IPS DF 4.7 (cell line): ENCODE data around the gene FBXL7.

Experiments used
- DNase-seq: peaks from one replicate; pipeline ENCODE4 v3.0.0-alpha.2; 2013; ENCODE audit warnings: low spot score; ENCODE audit errors: extremely low read depth

The FBXL7 gene

DNA sequence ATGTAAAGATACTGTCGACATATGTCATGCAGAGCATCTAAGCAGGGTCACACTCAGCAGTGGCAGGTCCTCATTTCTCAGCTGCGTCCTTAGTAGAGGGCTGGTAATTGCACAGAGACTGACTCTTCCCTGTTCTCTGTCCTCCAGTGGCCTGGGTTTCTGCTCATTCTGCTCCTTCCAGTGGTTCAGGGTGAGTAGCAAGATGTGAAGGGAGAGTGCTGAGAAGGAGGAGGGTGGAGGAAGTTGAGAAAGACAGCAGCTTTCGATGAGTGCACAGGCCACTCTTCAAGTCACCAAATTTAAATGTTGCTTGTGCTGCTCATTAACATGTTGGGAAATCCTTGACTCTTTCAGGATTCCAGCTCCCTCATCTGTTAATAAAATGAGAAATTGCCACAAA, 203.9 kb downstream of the FBXL7 start:
- DNase-seq = no peak

DNA sequence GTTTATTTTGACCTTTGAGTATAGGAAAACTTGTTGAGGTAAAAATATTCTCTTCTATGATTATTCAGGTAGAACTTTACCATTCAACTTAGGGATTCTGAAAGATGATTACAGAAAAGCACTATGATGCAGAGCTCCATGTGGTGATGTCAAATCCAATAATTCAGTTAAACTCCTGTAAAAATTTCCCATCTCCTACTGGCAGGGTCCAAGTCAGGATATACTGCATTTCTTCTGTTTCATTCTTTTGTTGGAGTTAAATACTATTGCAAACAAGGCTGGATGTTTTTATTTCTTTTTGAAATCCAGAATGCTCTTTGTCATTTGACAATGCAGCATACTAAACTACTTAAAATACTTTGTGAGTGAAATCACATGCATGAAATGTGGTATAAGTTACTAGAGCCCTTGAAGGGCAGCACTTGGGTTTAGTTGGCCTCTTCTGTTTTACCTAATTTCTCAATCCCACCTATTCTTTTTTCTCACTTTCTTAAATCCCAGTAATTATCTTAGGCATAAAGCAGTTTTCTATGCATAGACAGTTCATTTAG, 204.5 kb downstream of the FBXL7 start:
- no peak for DNase-seq

DNA sequence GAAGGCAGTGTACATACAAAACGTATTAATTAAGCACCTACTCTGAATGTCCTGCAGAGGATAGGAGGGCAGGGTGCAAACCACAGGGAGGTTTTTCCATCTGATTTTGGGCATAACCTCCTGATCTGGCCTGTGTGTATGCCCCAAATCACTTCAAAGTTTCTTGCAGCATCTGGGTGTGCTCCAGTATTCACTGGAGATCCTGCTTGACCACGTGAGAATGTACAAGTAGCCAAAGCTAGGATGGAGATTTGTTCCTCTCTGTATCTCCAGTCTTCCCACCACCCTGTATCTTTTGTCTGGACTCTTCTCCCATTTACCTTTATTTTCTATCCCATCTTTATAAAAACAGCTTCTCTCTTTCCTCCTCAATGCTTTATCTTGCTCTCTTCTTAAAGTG, 207.7 kb downstream of the FBXL7 start:
- no peak for DNase-seq

DNA sequence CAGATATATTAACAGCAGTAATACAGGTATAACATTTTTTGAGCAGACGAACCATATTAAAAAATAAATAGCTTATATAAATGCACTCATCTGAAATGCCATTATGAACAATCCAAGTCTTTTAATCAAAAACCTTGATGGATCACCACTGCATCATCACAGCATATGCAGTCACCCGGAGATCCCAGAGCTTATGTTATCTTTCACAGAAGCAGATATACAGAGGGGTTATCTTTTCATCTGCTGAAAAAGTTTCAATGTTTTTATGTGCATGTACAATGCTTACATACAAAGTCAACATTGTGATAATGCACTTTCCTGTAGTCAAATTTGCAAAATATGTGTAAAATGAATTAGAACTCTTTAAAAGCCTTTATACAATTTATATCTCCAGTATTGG, 211.9 kb downstream of the FBXL7 start:
- DNase-seq = no peak

DNA sequence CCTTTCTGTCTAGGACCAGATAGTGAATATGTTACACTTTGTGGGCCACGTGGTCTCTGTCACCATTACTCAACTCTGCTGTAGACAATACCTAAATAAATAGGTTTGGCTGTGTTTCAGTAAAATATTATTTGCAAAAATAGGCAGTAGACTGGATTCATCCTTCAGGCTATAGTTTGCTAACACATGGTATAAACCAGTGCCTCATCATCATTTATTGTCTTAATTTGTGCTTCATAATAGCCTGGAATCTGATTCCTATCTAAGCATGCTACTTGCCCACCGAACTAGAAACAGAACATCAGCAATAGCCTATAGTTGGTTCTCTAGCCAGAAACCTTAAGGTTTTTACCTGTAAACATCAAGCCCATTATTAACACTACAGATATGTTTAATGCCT, 215.6 kb downstream of the FBXL7 start:
- no peak for DNase-seq

DNA sequence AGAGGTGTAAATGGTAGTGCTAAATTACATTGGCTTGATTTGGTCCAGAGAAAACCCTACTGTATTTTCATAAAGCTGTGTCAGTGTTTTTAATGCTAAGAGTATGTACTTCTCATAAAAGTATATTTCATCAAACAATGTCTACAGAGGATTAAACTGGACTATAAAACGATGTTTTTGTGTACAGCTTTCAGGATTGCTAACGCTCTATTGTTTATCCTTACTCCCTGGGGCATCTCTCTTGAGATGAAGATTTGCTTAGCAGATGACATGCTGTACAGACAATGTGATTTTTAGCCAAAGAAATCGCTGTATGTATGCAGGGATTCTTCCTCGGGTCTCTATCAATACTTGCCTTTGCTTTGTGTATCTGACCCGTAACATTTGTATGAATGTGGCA, 216.0 kb downstream of the FBXL7 start:
- DNase-seq = no peak

DNA sequence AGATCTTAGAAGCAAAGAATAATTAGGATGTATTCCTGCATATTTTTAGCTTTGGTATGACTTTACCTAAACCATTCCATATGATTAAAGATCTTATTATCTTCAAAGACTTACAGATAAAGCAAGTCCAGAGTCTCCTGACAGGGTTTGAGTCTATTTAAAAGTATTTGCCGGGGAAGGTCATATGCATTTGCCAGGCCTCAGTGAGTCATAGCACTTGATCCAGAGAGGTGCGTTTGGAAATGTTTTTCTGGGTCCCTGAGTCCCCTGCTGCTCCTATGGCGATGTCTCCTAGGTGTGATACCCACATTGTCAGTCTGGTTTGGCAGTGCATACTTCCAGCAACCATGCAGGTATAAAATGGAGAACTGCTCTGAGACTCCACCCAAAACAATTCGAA, 217.0 kb downstream of the FBXL7 start:
- no peak for DNase-seq

DNA sequence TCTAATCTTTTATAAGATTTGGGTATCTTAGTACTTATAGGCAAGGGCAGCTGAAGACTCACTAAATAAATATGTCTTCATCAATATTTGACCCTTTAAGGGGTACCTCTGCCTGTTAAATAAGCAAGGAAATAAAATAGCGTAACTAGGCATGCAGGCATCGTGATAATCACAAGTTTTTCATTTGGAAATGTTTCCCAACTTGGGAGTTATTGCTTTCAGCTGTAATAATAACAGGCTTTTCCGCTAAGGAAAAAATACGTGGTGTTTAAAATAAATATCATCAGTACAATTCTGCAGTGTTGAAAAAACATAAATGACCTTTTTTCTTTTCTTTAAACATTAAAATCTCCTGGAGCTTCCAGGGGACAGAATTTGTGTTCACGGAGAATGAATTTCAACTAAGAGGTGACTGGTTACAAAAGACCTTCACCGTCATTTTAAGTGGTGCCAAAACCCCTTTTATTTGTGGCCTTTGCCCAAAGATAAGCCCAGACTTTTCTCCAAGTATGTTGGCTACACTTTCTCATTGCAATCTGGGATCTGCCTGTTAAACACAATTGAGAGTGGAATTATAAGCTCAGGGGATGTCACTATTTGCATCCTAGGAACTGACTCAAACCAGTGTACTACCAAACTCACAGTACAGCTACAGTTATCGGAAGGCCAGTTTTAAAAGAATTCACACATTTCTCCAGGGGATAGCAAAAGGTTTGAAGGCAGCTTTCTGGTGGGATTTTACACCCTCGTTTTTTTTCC, 218.6 kb downstream of the FBXL7 start:
- DNase-seq = no peak

DNA sequence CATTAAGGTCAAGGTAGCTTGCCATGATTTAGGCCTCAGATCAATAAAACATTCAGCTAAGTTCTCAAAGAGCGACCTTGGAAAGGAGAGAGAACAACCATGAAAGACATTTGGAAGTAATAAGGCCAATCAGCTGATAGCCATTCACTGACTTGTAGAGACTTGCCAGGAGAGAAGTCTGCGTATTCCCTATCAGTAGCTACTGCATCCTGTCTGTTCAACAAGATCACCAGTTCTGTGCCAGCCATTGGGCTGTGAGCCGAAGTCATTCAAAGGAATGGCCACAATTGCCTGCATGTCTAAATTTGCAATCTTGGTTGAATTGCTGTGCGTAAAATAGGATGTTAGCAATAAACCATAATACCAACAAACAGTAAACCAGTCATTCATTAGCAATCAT, 219.8 kb downstream of the FBXL7 start:
- no peak for DNase-seq

DNA sequence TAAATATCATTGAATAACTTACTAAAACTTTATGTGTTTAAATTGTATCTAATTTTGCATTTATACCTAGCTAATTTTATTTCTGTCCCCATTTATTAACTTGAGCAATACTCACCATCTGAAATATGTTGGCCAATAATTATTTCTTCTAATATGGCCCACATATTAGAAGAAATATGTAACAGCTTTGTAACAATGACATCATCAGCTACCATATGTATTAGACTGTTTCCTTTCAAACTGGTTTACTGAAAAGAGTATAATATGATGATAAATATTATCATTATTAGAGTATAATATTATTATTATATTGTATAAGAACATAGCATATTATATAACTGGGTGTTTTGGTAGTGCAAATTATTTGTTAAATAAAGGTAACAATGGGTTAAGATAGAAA, 220.5 kb downstream of the FBXL7 start:
- no peak for DNase-seq

DNA sequence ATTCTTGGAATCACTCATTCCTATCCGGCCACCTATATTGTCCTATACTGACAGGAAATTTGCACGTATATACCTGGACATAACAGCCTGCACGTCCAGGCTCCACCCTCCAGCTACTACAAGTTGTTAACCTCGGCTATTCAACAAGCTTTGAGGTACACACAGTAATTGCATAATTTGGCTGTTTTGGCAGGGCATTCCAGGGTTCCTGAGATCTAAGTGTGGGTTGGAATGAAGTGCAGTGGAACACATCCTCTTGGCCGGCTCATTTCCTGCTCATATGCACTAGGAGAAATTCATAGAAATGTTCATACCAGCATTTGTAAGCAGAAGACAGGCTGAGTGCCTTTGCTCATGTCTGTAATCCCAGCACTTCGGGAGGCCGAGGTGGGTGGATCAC, 222.3 kb downstream of the FBXL7 start:
- DNase-seq = no peak

DNA sequence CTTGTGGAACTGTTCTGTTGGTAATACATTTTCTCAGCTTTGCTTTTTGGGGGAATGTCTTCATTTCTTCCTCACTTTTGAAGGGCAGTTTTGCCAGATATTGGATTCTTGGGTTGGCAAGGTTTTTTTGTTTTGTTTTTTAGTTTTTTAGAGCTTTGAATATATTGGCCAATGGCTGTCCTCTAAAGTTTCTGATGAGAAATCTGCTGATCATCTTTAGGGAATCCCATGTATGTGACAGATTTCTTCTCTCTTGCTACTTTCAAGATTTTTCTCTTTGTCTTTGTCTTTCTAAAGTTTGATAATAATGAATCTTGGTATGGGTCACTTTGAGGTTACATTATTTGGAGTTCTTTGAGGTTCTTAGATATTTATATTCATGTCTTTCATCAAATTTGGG, 227.4 kb downstream of the FBXL7 start:
- no peak for DNase-seq

DNA sequence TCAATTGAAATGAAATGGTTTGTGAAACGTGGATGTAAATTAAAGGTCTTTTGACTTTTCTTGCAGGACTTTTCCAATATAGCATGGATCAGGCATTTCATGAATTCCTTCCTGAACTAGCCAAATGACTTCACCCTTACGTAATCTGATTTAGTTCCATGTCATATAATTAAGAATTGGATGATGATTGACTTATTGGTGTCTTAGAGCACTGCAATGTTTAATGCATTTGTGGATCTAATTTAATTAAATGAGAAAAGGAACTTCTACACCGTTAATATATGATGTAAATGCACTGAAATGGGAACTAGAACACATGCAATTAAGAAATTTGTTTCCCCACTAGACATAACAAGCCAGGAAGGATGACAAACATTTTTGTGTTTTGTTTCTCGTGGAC, 228.8 kb downstream of the FBXL7 start:
- DNase-seq = no peak

DNA sequence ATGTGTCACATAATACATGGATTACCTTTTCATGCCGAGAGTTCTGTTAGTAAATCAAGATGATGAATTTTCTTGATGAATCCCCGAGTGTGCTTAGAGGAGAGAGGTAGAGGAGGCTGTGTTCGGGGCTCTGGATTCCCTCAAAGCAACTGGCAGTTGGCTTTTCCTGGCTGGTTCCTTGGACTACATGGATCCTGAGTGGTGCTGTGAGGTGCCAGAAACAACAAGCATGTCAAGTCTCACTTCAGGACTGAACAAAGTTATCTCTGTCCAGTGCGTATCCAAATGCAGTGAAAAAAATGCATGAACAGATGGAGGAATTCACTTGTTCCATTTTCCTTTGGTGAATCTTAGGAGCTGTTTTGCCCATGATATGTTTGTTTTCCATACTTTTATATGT, 231.7 kb downstream of the FBXL7 start:
- no peak for DNase-seq

DNA sequence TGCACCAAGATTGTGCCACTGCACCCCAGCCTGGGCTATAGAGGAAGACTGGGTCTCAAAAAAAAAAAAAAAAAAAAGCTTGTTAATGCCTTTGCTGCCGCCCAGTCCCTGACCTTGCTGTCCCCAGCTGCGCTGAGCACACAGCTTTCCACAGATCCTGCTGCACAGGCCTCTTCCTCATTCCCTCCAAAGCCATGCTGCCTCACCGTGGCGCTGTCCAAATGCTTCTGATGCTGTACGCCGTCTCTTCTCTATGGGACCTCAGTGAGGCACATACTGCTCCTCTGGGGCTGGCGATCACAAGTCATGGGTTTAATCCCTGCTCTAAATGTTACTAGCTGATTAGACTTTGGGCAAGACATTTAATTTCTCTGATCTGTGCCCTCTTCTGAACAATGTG, 234.1 kb downstream of the FBXL7 start:
- no peak for DNase-seq

DNA sequence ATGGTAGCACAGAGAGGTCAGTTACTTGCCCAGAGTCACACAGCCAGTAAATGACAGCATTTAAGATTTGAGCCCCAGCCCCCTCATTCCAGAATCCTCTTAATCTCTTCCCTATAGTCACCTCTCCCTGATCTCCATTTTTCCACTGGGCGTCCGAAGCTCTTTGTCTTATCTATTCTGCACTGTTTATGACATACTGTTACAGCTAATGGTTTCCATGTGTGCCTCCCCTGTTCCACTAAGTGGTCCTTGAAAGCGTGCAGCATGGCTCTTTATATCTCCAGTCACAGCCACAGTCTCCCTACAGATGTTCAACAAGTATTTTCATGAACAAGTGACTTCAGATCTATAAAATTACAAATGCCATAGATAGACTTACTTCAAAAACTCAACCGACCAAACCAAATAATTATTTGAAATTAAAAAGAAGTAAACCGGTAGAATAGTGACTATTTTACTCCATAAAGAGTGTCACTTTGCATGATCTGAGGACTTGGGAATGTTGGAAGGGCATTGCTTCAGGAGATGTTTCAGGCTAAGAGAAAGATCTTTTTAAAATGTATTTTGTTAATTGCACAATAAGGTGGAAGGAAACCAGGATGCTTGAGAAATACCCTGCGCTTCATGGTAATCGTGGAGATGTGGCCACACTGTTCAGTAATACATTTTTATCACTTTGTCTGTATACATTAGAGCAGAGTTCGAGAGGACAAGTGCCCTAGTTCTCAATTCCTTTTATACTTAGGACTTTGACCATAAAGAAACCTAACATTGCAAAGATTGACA, 237.2 kb downstream of the FBXL7 start:
- no peak for DNase-seq

DNA sequence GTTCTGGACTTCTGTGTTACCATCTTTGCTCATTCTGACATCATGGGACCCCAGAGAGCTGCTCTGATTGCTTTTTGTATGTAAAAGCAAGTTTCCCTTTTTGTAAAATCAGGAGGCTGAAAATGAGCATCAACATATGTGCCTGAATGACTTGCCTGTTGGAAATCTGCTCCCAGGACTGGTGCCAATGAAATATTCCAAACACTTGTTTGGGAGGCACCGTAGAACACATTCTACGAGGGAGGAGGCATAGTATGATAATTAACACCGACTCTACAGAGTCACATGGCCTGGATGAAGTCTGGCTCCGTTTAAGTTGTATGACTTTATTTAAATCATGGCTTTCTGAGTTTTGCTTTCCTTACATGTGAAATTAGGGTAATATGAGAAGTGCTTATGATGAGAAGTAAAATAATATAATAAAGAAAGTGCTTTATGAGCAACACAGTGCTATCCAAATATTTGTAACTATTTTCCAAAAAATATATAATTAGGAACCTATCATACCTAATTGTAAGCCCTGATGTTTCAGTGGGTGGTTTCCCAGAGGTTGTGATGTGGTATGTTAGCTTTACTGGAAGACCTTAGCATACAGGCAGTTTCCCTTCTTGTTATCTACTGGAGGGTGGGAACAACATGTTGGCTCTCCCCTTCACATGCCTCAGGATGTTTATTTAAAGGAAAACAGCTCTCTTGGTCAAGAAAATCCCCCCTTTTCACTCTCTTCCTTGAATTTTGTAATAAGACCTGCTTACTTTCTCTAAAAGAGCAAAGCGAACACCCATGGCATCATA, 238.1 kb downstream of the FBXL7 start:
- no peak for DNase-seq

DNA sequence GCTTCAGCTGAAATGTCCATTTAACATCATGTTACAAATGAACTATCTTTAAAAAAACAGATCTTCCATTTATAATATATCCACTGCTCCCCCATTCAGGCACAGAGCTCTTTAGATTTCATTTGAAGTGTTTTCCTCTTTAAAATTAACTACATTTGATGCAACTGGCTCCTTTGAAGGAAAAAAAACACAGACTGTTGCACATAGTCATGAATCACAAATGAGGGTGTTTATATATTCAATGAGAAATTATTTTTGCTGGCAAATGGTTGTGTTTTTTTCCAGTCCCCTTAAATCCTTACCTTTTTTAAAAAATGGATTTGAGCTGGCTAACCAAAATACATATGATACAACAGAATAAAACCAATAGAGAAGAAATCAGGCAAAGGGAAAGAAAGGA, 240.4 kb downstream of the FBXL7 start:
- no peak for DNase-seq

DNA sequence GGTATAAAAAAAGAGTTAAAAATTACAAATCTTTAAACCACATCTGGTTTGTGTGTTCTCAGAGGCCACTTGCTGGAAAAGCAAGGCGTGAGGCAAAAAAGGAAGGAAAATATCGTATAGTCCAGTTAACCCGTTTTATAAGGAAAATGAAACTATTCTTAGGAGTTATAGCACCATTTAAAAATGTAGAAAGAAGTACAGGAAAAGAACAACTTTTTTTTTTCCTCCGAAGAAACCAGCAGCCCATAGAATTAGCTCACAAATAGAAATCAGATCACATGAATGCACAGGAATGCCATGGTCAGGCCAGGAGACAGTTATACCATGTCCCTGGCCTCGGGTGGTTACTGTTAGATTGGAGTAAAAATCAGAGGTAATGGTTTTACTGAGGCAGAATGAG, 241.6 kb downstream of the FBXL7 start:
- DNase-seq = no peak

DNA sequence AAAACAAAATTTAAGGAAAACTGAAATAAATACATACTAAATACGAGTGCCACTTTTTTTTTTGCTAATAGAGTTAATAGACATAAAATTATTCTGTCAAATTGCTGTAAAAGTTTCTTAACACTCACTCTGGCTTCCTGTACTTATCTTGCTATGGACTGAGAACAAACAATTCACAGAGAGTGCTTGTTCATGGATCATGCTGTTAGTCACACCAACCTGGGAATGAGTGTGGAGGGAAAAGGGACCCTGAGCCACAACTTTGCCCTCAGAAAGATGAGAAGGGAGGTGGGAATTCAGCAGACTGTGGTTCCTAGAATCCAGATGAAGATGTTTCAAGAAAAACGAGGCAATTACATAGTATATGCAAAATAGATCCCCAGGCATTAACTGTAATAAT, 246.9 kb downstream of the FBXL7 start:
- no peak for DNase-seq

DNA sequence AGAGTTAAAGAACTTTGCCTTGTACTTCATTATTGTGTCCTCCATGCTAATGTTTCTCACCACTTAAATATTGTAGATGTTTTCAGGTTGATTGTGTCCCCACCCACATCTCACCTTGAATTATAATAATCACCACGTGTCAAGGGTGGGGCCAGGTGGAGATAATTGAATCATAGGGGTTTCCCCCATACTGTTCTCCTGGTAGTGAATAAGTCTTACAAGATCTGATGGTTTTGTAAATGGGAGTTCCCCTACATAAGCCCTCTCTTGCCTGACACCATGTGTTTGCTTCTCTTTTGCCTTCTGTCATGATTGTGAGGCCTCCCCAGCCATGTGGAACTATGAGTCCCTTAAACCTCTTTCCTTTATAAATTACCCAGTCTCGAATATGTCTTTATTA, 248.3 kb downstream of the FBXL7 start:
- DNase-seq = no peak

DNA sequence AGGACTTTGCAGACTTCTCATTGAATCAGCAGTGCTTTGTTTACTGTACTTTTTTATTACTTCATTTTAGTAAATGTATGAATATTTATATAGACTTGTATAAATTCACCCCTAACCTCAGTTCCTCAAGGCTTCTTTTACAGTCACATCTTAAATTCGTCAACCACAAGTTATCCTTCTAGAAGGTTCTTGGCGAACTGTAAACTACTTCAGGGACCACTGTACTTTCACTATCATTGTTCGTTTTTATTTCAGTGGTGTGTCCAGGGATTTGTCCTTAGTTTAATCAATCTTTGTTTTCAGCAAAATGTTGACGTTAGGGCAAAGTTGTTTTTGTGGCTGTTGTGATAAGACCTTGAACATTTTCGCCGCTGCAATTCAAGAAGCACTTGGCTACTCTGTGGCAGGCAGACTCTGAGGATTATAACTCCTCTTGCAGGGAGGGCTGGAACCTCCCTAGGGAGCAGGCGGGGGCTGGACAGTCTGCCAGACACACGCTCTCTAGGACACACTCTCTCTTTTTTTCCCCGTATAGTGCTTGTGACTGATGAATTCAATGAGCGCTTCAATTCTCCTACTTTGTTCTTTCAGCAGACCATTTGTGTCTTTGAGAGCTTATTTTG, 252.8 kb downstream of the FBXL7 start:
- DNase-seq = no peak
